K562 (cell line): Measurements from ENCODE around the gene CMTM5. TPM values are rescaled to one million over a fixed set of nuclear protein-coding genes. Genes with fewer than 3 reads are reported as not detected.
"Not testable (repeated sequence)": the region's sequence is repeated elsewhere in the genome, so short reads cannot be mapped to it uniquely, and the experiment has no call there.

Experiments used
- ATAC-seq: fragments of 200-7000 bp; cut with Tn5 transposase; 3 replicates; pipeline ENCODE4 v1.9.1; 2020; ENCODE audit warnings: moderate library complexity
- BruUV-seq: library from RNA; stranded (reverse); fragments of 400-500 nt; replicated peaks from 2 replicates; lab custom pipeline; 2021; lab: Mats Ljungman, UMichigan
- CTCF ChIA-PET: fragments of 300-600 bp; formaldehyde crosslinking; extraction: SDS; loops from one replicate; lab custom pipeline; 2021; ENCODE audit warnings: low intra/inter-chr PET ratio; lab: Yijun Ruan, JAX
- POLR2A ChIA-PET: fragments of 300-600, 350-650 bp; sonication (Branson Sonifier 250); formaldehyde crosslinking; extraction: SDS; loops from one replicate; lab custom pipeline; 2021; ENCODE audit warnings: antibody characterized with exemption, inconsistent platforms; lab: Yijun Ruan, JAX
- DNase-seq, 4 experiments: peaks; one replicate each; pipeline versions ENCODE4 v3.0.0 to v3.0.0-alpha.2; 2011 to 2018; ENCODE audit warnings: low spot score in 3 of 4, mixed read lengths in 3 of 4; ENCODE audit errors: extremely low read depth in 1 of 4
- FAIRE-seq: peaks from 2 replicates; lab custom pipeline; 2011; peaks lifted over from hg19 to GRCh38; lab: Jason Lieb, UNC
- H2AFZ ChIP-seq: 2 replicates; pipeline ENCODE4 v1.6.0; 2011; ENCODE audit warnings: low read depth, low read length, control low read depth, inconsistent platforms
- H3K27ac ChIP-seq: fragments of 200-600 bp; 3 replicates; pipeline ENCODE4 v1.8.0; 2011; ENCODE audit warnings: low read depth, mild to moderate bottlenecking, control low read depth, inconsistent platforms, low read length, moderate library complexity, mixed read lengths; ENCODE audit errors: extremely low read depth
- H3K27me3 ChIP-seq, 2 experiments: fragments of 300-600 bp in 1 of 2; 2 replicates in 1 of 2; 3 replicates in 1 of 2; pipeline versions ENCODE4 v1.6.0 to v1.8.0; 2011; ENCODE audit warnings: inconsistent platforms in 2 of 2, low read length in 2 of 2, mild to moderate bottlenecking in 1 of 2, mixed read lengths in 1 of 2, moderate library complexity in 1 of 2; ENCODE audit not compliant: control insufficient read depth in 2 of 2, insufficient read depth in 2 of 2
- H3K36me3 ChIP-seq: fragments of 300-600 bp; 3 replicates; pipeline ENCODE4 v1.8.0; 2011; ENCODE audit warnings: mild to moderate bottlenecking, low read length, inconsistent platforms; ENCODE audit not compliant: control insufficient read depth, insufficient read depth
- H3K4me1 ChIP-seq, 2 experiments: fragments of 200-600 bp in 1 of 2; replicated peaks in 1 of 2; 2 replicates in 1 of 2; 3 replicates in 1 of 2; pipeline versions ENCODE4 v1.5.1 to v1.8.0; 2011; ENCODE audit warnings: inconsistent platforms in 2 of 2, low read length in 2 of 2, mild to moderate bottlenecking in 1 of 2, mixed read lengths in 1 of 2, moderate library complexity in 1 of 2; ENCODE audit not compliant: control insufficient read depth in 2 of 2, insufficient read depth in 2 of 2
- H3K4me2 ChIP-seq: 2 replicates; pipeline ENCODE4 v1.6.1; 2011; ENCODE audit warnings: low read length, control low read depth, inconsistent platforms, mixed read lengths; ENCODE audit not compliant: insufficient read depth
- H3K4me3 ChIP-seq: fragments of 200-600 bp; sonication (generic), shearing (Covaris generic); 2 replicates; pipeline ENCODE4 v1.5.1; 2016; ENCODE audit warnings: control low read depth, inconsistent platforms
- H3K79me2 ChIP-seq: fragments of 200-600 bp; 3 replicates; pipeline ENCODE4 v1.8.0; 2011; ENCODE audit warnings: low read length, inconsistent platforms; ENCODE audit not compliant: control insufficient read depth, insufficient read depth
- H3K9ac ChIP-seq, 2 experiments: 2 replicates each; pipeline versions ENCODE4 v1.6.0 to v1.6.1; 2011; ENCODE audit warnings: low read depth in 2 of 2, low read length in 2 of 2, control low read depth in 1 of 2, inconsistent platforms in 1 of 2, mild to moderate bottlenecking in 1 of 2, mixed read lengths in 1 of 2; ENCODE audit not compliant: insufficient read depth in 1 of 2
- H3K9me1 ChIP-seq: one replicate; pipeline ENCODE4 v1.6.0; 2011; ENCODE audit warnings: inconsistent platforms, mild to moderate bottlenecking, low read length, moderate library complexity; ENCODE audit not compliant: control insufficient read depth, insufficient read depth
- H3K9me3 ChIP-seq: replicated peaks from 2 replicates; pipeline ENCODE4 v1.5.1; 2011; ENCODE audit warnings: low read depth, low read length, inconsistent platforms; ENCODE audit not compliant: control insufficient read depth, insufficient read depth
- H4K20me1 ChIP-seq: replicated peaks from 2 replicates; pipeline ENCODE4 v1.6.1; 2011; ENCODE audit warnings: low read length, inconsistent platforms, mixed read lengths; ENCODE audit not compliant: control insufficient read depth, insufficient read depth
- GATAD2B ChIP-seq: fragments of 450-650 bp; IDR thresholded peaks from 2 replicates; pipeline ENCODE4 v1.6.1; 2017; ENCODE audit warnings: mild to moderate bottlenecking, borderline replicate concordance
- PCBP2 ChIP-seq: fragments of 200-400 bp; formaldehyde crosslinking; IDR thresholded peaks from 2 replicates; pipeline ENCODE4 v1.6.1; 2018; ENCODE audit warnings: low read length, low read depth, mild to moderate bottlenecking, moderate library complexity; ENCODE audit not compliant: poor library complexity, severe bottlenecking
- SNRNP70 ChIP-seq: fragments of 200-400 bp; formaldehyde crosslinking; optimal IDR thresholded peaks from 2 replicates; pipeline ENCODE3; 2017; ENCODE audit warnings: low read depth, low read length
- SPI1 ChIP-seq: IDR thresholded peaks from 2 replicates; pipeline ENCODE4 v1.6.1; 2011; ENCODE audit warnings: low read depth, low read length, control low read depth, borderline replicate concordance
- ZNF184 ChIP-seq: sonication (generic); formaldehyde crosslinking; IDR thresholded peaks from 2 replicates; pipeline ENCODE4 v1.5.0; 2020; ENCODE audit warnings: missing genetic modification reagents
- ZNF407 ChIP-seq: fragments of 450-650 bp; IDR thresholded peaks from 2 replicates; pipeline ENCODE4 v1.6.1; 2016; ENCODE audit warnings: low read depth
- ZNF75A ChIP-seq: fragments of 450-650 bp; formaldehyde crosslinking; IDR thresholded peaks from 2 replicates; pipeline ENCODE4 v1.4.0; 2020; ENCODE audit warnings: mild to moderate bottlenecking
- WGBS: fragments of 100-300 bp; shearing (Covaris generic); methylation state at CpG from one replicate; pipeline ENCODE4 v1.1.6; 2016; ENCODE audit warnings: low coverage, mixed read lengths; ENCODE audit not compliant: insufficient coverage; ENCODE audit errors: missing lambda C conversion rate; 5-methylcytosine and 5-hydroxymethylcytosine counted together
- in situ Hi-C: fragments of 300-500 bp; cut with MboI; formaldehyde crosslinking; loops from 4 replicates; pipeline ENCODE4 v1.15.0; 2018; ENCODE audit warnings: inconsistent platforms, mixed read lengths
- intact Hi-C: fragments of 100-400 bp; cut with micrococcal nuclease; formaldehyde crosslinking; loops from 2 replicates; pipeline ENCODE4 v1.14.2; 2022
- polyA plus RNA-seq, 8 experiments: library from polyadenylated mRNA; depleted of rRNA in 4 of 8; stranded (reverse) in 5 of 8; unstranded in 3 of 8; fragments of >200 nt; fragmentation: Nextera tagmentation in 2 of 8; fragmentation: Illumina TruSeq in 1 of 8; extraction: Ambion mirVana in 2 of 8; extraction: Trizol in 1 of 8; gene quantifications; 2 replicates each; pipeline versions ENCODE4 v1.2.1 to v1.2.3, GENCODE V29; 2011 to 2014; ENCODE audit warnings: inconsistent platforms in 1 of 8, missing spikeins in 1 of 8
- total RNA-seq, 7 experiments: library from RNA; depleted of rRNA in 6 of 7; stranded (reverse); fragments of >200 nt in 6 of 7; fragmentation: Illumina TruSeq in 2 of 7; extraction: Trizol in 2 of 7; gene quantifications; 2 replicates each; pipeline versions ENCODE4 v1.2.1 to v1.2.3, GENCODE V29; 2011 to 2021; ENCODE audit warnings: low replicate concordance in 1 of 7

CMTM5 gene
- total and polyA plus RNA-seq, 9 of the 15 experiments (the other 6 are each of a cell fraction or from before 2014, with no cell fraction given) = 0.21 TPM; not detected in 8

- H3K36me3 ChIP-seq, H3K9ac ChIP-seq, H2AFZ ChIP-seq, DNase-seq, H3K9me1 ChIP-seq, H3K27ac ChIP-seq, FAIRE-seq, H3K4me2 ChIP-seq, ATAC-seq, H3K4me3 ChIP-seq, H4K20me1 ChIP-seq, H3K4me1 ChIP-seq, BruUV-seq, H3K79me2 ChIP-seq, in situ Hi-C loops, H3K9me3 ChIP-seq, CTCF ChIA-PET, intact Hi-C loops: not testable (repeated sequence)
- TF ChIP-seq SPI1 = peak; percentile 63; the same call in 1 of the 2 replicates
- 23% methylated on average over 15 of the region's 16 CpGs for WGBS
- H3K27me3 ChIP-seq = peaks cover 8 to 61% of the 10 kb centered on the region in 2 experiments; a peak in 4 of 5 replicates
- POLR2A ChIA-PET = interaction anchor here (0.6 kb wide), 1 partner anchor 31 kb away, joined by 3 read pairs; no protein-coding TSS in a partner anchor
Measured at GRCh38 chr14:23400496-23401149, 23.8 kb downstream of the CMTM5 start.

- DNase-seq (no peak), ATAC-seq (no peak), FAIRE-seq (no peak)
- Histone ChIP-seq H3K4me1 (peaks cover 0 to 6% of the 10 kb centered on the region in 2 experiments; a peak in 2 of 5 replicates), H3K4me3 (no peak overlapping the region), H3K9me3 (no peaks in the 10 kb centered on the region), H3K9me1 (no peaks in the 10 kb centered on the region), H4K20me1 (no peaks in the 10 kb centered on the region), H3K27ac (no peak overlapping the region), H2AFZ (no peak overlapping the region), H3K79me2 (no peaks in the 10 kb centered on the region), H3K36me3 (no peaks in the 10 kb centered on the region), H3K9ac (no peak overlapping the region), H3K4me2 (no peak overlapping the region), H3K27me3 (peaks cover 11 to 64% of the 10 kb centered on the region in 2 experiments; a peak in 4 of 5 replicates)
- POLR2A ChIA-PET = no interaction called here
- in situ Hi-C loops (no loop called here), intact Hi-C loops (no loop called here)
- no TSS peak for BruUV-seq
- CTCF ChIA-PET = no interaction called here
- WGBS = 5% methylated on average over 4 of the region's 4 CpGs
- no peak for TF ChIP-seq PCBP2
- no peak for TF ChIP-seq GATAD2B
- no peak for TF ChIP-seq SNRNP70
- TF ChIP-seq ZNF75A (CRISPR knock-in tag) = no peak
- no peak for TF ChIP-seq ZNF407
- no peak for TF ChIP-seq ZNF184
Measured at GRCh38 chr14:23401291-23401690, 24.4 kb downstream of the CMTM5 start.
